Caco-2 (cell line): ENCODE results near the gene AXIN1. TPM values are rescaled to one million over a fixed set of nuclear protein-coding genes. Genes with fewer than 3 reads are reported as not detected.

Experiments
- BruUV-seq: library from RNA; stranded (reverse); fragments of 400-500 nt; replicated peaks from 2 replicates; lab custom pipeline; 2021; lab: Mats Ljungman, UMichigan
- CTCF ChIA-PET: fragments of 300-600 bp; sonication (Branson Sonifier 250); formaldehyde crosslinking; loops from one replicate; lab custom pipeline; 2022; ENCODE audit warnings: antibody characterized with exemption; lab: Charles Lee
- POLR2A ChIA-PET: fragments of 300-600 bp; sonication (Branson Sonifier 250); formaldehyde crosslinking; loops from one replicate; lab custom pipeline; 2022; ENCODE audit warnings: antibody characterized with exemption; lab: Charles Lee
- DNase-seq, 2 experiments: peaks; one replicate each; pipeline versions ENCODE4 v3.0.0 to v3.0.0-alpha.2; 2020 to 2022
- H3K27me3 ChIP-seq: replicated peaks from 2 replicates; pipeline ENCODE4 v1.6.0; 2011; ENCODE audit warnings: low read length; ENCODE audit not compliant: control insufficient read depth, insufficient read depth
- H3K36me3 ChIP-seq: 2 replicates; pipeline ENCODE4 v1.5.1; 2011; ENCODE audit warnings: low read length; ENCODE audit not compliant: control insufficient read depth, insufficient read depth
- H3K4me1 ChIP-seq: fragments of 250-450 bp; sonication (Bioruptor Pico); 2 replicates; pipeline ENCODE4 v1.5.1; 2020; ENCODE audit warnings: mild to moderate bottlenecking
- H3K4me3 ChIP-seq: 2 replicates; pipeline ENCODE4 v1.5.1; 2011; ENCODE audit warnings: low read depth, mild to moderate bottlenecking, control low read depth, low read length
- H3K9me3 ChIP-seq: fragments of 250-450 bp; sonication (Bioruptor Pico); 2 replicates; pipeline ENCODE4 v1.5.1; 2020; ENCODE audit warnings: mild to moderate bottlenecking, moderate library complexity
- H3K27ac Mint-ChIP-seq: one replicate; pipeline ENCODE4 v1.8.0; 2022; ENCODE audit warnings: mixed read lengths; ENCODE audit not compliant: unreplicated experiment
- H3K27me3 Mint-ChIP-seq: one replicate; pipeline ENCODE4 v1.8.0; 2022; ENCODE audit warnings: mixed read lengths; ENCODE audit not compliant: insufficient read depth, unreplicated experiment
- H3K36me3 Mint-ChIP-seq: one replicate; pipeline ENCODE4 v1.8.0; 2022; ENCODE audit warnings: mild to moderate bottlenecking, mixed read lengths; ENCODE audit not compliant: insufficient read depth, unreplicated experiment
- H3K4me1 Mint-ChIP-seq: one replicate; pipeline ENCODE4 v1.8.0; 2022; ENCODE audit warnings: low read depth, mixed read lengths; ENCODE audit not compliant: unreplicated experiment
- H3K4me3 Mint-ChIP-seq: one replicate; pipeline ENCODE4 v1.8.0; 2022; ENCODE audit warnings: mild to moderate bottlenecking, moderate library complexity, mixed read lengths; ENCODE audit not compliant: unreplicated experiment
- H3K9me3 Mint-ChIP-seq: one replicate; pipeline ENCODE4 v1.8.0; 2022; ENCODE audit warnings: mixed read lengths; ENCODE audit not compliant: unreplicated experiment
- intact Hi-C: fragments of 100-400 bp; cut with micrococcal nuclease; formaldehyde crosslinking; loops from one replicate; pipeline ENCODE4 v1.10.0; 2022; ENCODE audit not compliant: unreplicated experiment
- total RNA-seq: library from RNA; stranded (reverse); gene quantifications from 2 replicates; pipeline ENCODE4 v1.2.3, GENCODE V29; 2022
- TF ChIP-seq, protein P1 (sequence below), 2 experiments: fragments of 200-600 bp in 1 of 2; IDR thresholded peaks; 1 replicate in 1 of 2; 2 replicates in 1 of 2; pipeline versions ENCODE4 v1.5.1 to v1.8.0; 2011 to 2022; ENCODE audit warnings: antibody characterized with exemption in 1 of 2, control low read depth in 1 of 2, inconsistent platforms in 1 of 2, low read depth in 1 of 2, low read length in 1 of 2, mild to moderate bottlenecking in 1 of 2, moderate library complexity in 1 of 2; ENCODE audit not compliant: insufficient read depth in 1 of 2, severe bottlenecking in 1 of 2, unreplicated experiment in 1 of 2

Gene AXIN1
- total RNA-seq, 1 experiment from 2014 or later = 34.5 TPM

DNA sequence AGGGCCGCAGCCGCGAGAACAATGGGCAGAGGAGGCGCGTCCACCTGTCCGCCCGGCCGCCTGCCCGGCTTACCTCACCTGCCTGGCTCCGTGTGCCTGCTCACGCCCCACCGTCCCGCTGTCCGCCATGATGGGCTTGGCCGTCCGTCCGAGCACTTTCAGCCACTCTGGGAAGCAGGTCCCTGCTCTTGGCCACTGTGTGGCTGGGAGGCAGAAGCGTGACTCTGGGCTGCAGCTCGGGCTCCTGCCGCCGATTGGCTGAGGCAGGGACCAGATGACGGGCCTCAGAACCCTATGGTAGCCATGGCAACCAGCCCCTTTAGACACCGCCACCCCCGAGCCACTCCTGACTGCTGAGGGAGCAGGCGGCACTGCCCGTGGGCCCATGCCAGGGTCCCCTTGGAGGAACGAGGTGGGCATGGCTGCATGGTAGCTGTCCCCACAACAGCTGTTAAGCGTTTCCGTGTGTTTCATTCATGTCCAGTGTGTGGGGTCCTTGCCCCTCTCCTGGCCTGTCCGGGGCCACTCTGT is 8.9 kb upstream of the AXIN1 start:
- no peaks in the 10 kb centered on the region for H3K36me3 ChIP-seq
- DNase-seq = no peak
- no peak overlapping the region for H3K27ac Mint-ChIP-seq
- H3K4me3 ChIP-seq = no peak overlapping the region
- H3K4me1 Mint-ChIP-seq = no peaks in the 10 kb centered on the region
- CTCF ChIA-PET = interaction anchor here (1.1 to 2.0 kb wide), 5 partner anchors 9 to 295 kb away, joined by 3 to 19 read pairs (median 5); partner anchors contain the start of gene AXIN1
- H3K9me3 ChIP-seq = no peaks in the 10 kb centered on the region
- H3K27me3 ChIP-seq = no peaks in the 10 kb centered on the region
- no peak overlapping the region for H3K4me3 Mint-ChIP-seq
- intact Hi-C loops = no loop called here
- no peaks in the 10 kb centered on the region for H3K4me1 ChIP-seq
- TF ChIP-seq, protein P1, sequence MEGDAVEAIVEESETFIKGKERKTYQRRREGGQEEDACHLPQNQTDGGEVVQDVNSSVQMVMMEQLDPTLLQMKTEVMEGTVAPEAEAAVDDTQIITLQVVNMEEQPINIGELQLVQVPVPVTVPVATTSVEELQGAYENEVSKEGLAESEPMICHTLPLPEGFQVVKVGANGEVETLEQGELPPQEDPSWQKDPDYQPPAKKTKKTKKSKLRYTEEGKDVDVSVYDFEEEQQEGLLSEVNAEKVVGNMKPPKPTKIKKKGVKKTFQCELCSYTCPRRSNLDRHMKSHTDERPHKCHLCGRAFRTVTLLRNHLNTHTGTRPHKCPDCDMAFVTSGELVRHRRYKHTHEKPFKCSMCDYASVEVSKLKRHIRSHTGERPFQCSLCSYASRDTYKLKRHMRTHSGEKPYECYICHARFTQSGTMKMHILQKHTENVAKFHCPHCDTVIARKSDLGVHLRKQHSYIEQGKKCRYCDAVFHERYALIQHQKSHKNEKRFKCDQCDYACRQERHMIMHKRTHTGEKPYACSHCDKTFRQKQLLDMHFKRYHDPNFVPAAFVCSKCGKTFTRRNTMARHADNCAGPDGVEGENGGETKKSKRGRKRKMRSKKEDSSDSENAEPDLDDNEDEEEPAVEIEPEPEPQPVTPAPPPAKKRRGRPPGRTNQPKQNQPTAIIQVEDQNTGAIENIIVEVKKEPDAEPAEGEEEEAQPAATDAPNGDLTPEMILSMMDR (IDR thresholded peaks at IDR 0.05; ENCODE audit: insufficient read depth in 1 of 2, low read depth in 1 of 2, low read length in 1 of 2, severe bottlenecking in 1 of 2, unreplicated experiment in 1 of 2) = no peak
- H3K9me3 Mint-ChIP-seq = no peaks in the 10 kb centered on the region
- H3K27me3 Mint-ChIP-seq = no peaks in the 10 kb centered on the region
- no TSS peak for BruUV-seq
- POLR2A ChIA-PET = interaction anchor here (0.7 kb wide), 1 partner anchor 9 kb away, joined by 4 read pairs; the partner anchor contains the start of gene AXIN1
- H3K36me3 Mint-ChIP-seq = peaks cover 13% of the 10 kb centered on the region

DNA sequence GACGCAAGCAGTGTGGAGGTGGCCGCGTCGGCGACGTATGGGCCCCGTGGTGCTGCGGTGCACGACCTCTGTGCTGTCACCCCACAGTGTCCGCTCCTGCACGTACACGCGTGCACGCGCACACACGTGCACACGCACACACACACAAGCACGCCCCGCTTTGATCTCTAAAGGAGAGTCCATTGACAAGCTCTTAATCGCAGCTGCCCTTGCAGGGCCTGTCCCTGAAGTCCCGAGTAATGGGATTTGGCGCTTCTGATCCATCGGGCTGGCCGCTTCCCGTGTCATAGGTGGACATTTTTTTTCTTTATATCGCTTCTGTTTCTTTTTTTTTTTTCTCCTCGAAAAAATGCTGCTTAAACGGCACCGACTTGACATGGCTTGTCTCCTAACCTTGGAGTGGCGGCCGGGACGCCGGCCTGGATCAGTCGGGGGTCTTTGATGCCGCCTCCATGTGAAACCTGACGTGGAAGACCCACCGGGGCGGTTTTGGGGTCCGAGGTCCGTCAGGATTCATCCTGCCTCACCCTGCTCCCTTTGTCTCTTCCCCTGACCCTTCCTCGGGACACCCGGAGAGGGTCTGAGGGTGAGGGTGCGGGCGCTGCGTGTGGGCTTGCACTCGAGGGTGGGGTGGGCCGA is 8.3 kb upstream of the AXIN1 start:
- no peak for DNase-seq
- Mint-ChIP-seq H3K27me3 (no peaks in the 10 kb centered on the region), H3K9me3 (no peaks in the 10 kb centered on the region), H3K27ac (no peak overlapping the region), H3K4me1 (no peaks in the 10 kb centered on the region), H3K36me3 (peaks cover 13% of the 10 kb centered on the region), H3K4me3 (no peak overlapping the region)
- H3K9me3 ChIP-seq = no peaks in the 10 kb centered on the region
- H3K36me3 ChIP-seq = no peaks in the 10 kb centered on the region
- ChIA-PET POLR2A (no interaction called here), CTCF (no interaction called here)
- intact Hi-C loops = no loop called here
- BruUV-seq = no TSS peak
- no peaks in the 10 kb centered on the region for H3K4me1 ChIP-seq
- TF ChIP-seq, protein P1 (IDR thresholded peaks at IDR 0.05; ENCODE audit: insufficient read depth in 1 of 2, low read depth in 1 of 2, low read length in 1 of 2, severe bottlenecking in 1 of 2, unreplicated experiment in 1 of 2) = no peak
- H3K4me3 ChIP-seq = no peak overlapping the region
- H3K27me3 ChIP-seq = no peaks in the 10 kb centered on the region

GRCh38 chr16:359871-360697 is 7.6 kb upstream of the AXIN1 start:
- POLR2A ChIA-PET = no interaction called here
- BruUV-seq = no TSS peak

More at GRCh38 chr16:359871-360697, 7.6 kb upstream of the AXIN1 start:
- Histone ChIP-seq H3K4me1 (no peaks in the 10 kb centered on the region), H3K4me3 (no peak overlapping the region), H3K9me3 (no peaks in the 10 kb centered on the region), H3K27me3 (no peaks in the 10 kb centered on the region), H3K36me3 (no peaks in the 10 kb centered on the region)
- Mint-ChIP-seq H3K27ac (no peak overlapping the region), H3K27me3 (no peaks in the 10 kb centered on the region), H3K4me1 (no peaks in the 10 kb centered on the region), H3K4me3 (no peak overlapping the region), H3K36me3 (peaks cover 13% of the 10 kb centered on the region), H3K9me3 (no peaks in the 10 kb centered on the region)
- DNase-seq = no peak
- TF ChIP-seq, protein P1 (IDR thresholded peaks at IDR 0.05; ENCODE audit: insufficient read depth in 1 of 2, low read depth in 1 of 2, low read length in 1 of 2, severe bottlenecking in 1 of 2, unreplicated experiment in 1 of 2) = no peak
- intact Hi-C loops = no loop called here
- CTCF ChIA-PET = no interaction called here
